Measurements from ENCODE around the gene PAX3.

The PAX3 gene

GRCh38 chr2:222212571-222212970 is 86.2 kb downstream of the PAX3 start:
- H3K9me3 ChIP-seq (ENCODE audit: insufficient read depth, low read length): no peaks in the 10 kb centered on the region
- no peaks in the 10 kb centered on the region for H4K20me1 ChIP-seq (ENCODE audit: insufficient read depth, low read length)
- no peak overlapping the region for H3K9ac ChIP-seq (ENCODE audit: low read length)
- no peak overlapping the region for H3K4me2 ChIP-seq (ENCODE audit: low read length)
- no peak overlapping the region for H3K4me3 ChIP-seq (ENCODE audit: low read length)
- H2AFZ ChIP-seq (ENCODE audit: low read depth, low read length): no peak overlapping the region
- no peaks in the 10 kb centered on the region for H3K79me2 ChIP-seq (ENCODE audit: low read length)
- TF ChIP-seq CTCF (IDR thresholded peaks at IDR 0.05; ENCODE audit: low read depth, low read length) (no peak), EZH2phosphoT487 (IDR thresholded peaks at IDR 0.05; ENCODE audit: low read depth) (no peak)
- H3K27me3 ChIP-seq (ENCODE audit: low read depth, low read length): peaks cover 6% of the 10 kb centered on the region
- H3K4me1 ChIP-seq (ENCODE audit: low read length): no peaks in the 10 kb centered on the region
- H3K27ac ChIP-seq (ENCODE audit: low read length): no peak overlapping the region
- no peaks in the 10 kb centered on the region for H3K36me3 ChIP-seq (replicated peaks; ENCODE audit: low read depth, low read length)

- no peak overlapping the region for H3K4me3 ChIP-seq (ENCODE audit: low read length)
- H2AFZ ChIP-seq (ENCODE audit: low read depth, low read length): no peak overlapping the region
- H3K9me3 ChIP-seq (ENCODE audit: insufficient read depth, low read length): no peaks in the 10 kb centered on the region
- peaks cover 16% of the 10 kb centered on the region; the same call in 1 of the 2 replicates for H3K27me3 ChIP-seq (ENCODE audit: low read depth, low read length)
- no peaks in the 10 kb centered on the region for H3K79me2 ChIP-seq (ENCODE audit: low read length)
- no peak for TF ChIP-seq CTCF (IDR thresholded peaks at IDR 0.05; ENCODE audit: low read depth, low read length)
- H3K4me2 ChIP-seq (ENCODE audit: low read length): no peak overlapping the region
- H3K27ac ChIP-seq (ENCODE audit: low read length): no peak overlapping the region
- no peaks in the 10 kb centered on the region for H4K20me1 ChIP-seq (ENCODE audit: insufficient read depth, low read length)
- no peaks in the 10 kb centered on the region for H3K4me1 ChIP-seq (ENCODE audit: low read length)
- H3K36me3 ChIP-seq (replicated peaks; ENCODE audit: low read depth, low read length): no peaks in the 10 kb centered on the region
- H3K9ac ChIP-seq (ENCODE audit: low read length): no peak overlapping the region
These were observed 90.6 kb downstream of the PAX3 start for GRCh38 chr2:222208010-222208690.

- Histone ChIP-seq H4K20me1 (ENCODE audit: insufficient read depth, low read length) (no peaks in the 10 kb centered on the region), H3K27me3 (ENCODE audit: low read depth, low read length) (peaks cover 17% of the 10 kb centered on the region; the same call in 1 of the 2 replicates), H3K27ac (ENCODE audit: low read length) (no peak overlapping the region), H3K4me3 (ENCODE audit: low read length) (no peak overlapping the region), H3K4me2 (ENCODE audit: low read length) (no peak overlapping the region), H3K9me3 (ENCODE audit: insufficient read depth, low read length) (no peaks in the 10 kb centered on the region), H3K9ac (ENCODE audit: low read length) (no peak overlapping the region), H3K4me1 (ENCODE audit: low read length) (no peaks in the 10 kb centered on the region), H3K36me3 (replicated peaks; ENCODE audit: low read depth, low read length) (no peaks in the 10 kb centered on the region), H3K79me2 (ENCODE audit: low read length) (no peaks in the 10 kb centered on the region), H2AFZ (ENCODE audit: low read depth, low read length) (no peak overlapping the region)
- no peak for TF ChIP-seq EZH2phosphoT487 (IDR thresholded peaks at IDR 0.05; ENCODE audit: low read depth)
- no peak for TF ChIP-seq CTCF (IDR thresholded peaks at IDR 0.05; ENCODE audit: low read depth, low read length)
These were observed 93.7 kb downstream of the PAX3 start for GRCh38 chr2:222205136-222205535.

GRCh38 chr2:222203041-222203440 is 95.8 kb downstream of the PAX3 start:
- H4K20me1 ChIP-seq (ENCODE audit: insufficient read depth, low read length): no peaks in the 10 kb centered on the region
- TF ChIP-seq EZH2phosphoT487 (IDR thresholded peaks at IDR 0.05; ENCODE audit: low read depth) (no peak), CTCF (IDR thresholded peaks at IDR 0.05; ENCODE audit: low read depth, low read length) (no peak)
- no peak overlapping the region for H3K9ac ChIP-seq (ENCODE audit: low read length)
- peaks cover 14% of the 10 kb centered on the region; the same call in 1 of the 2 replicates for H3K27me3 ChIP-seq (ENCODE audit: low read depth, low read length)
- H3K9me3 ChIP-seq (ENCODE audit: insufficient read depth, low read length): no peaks in the 10 kb centered on the region
- H3K79me2 ChIP-seq (ENCODE audit: low read length): no peaks in the 10 kb centered on the region
- no peak overlapping the region for H2AFZ ChIP-seq (ENCODE audit: low read depth, low read length)
- H3K4me1 ChIP-seq (ENCODE audit: low read length): no peaks in the 10 kb centered on the region
- H3K36me3 ChIP-seq (replicated peaks; ENCODE audit: low read depth, low read length): no peaks in the 10 kb centered on the region
- H3K27ac ChIP-seq (ENCODE audit: low read length): no peak overlapping the region
- H3K4me3 ChIP-seq (ENCODE audit: low read length): no peak overlapping the region
- no peak overlapping the region for H3K4me2 ChIP-seq (ENCODE audit: low read length)

Data from OCI-LY3 (cell line).